Mononuclear cell (primary cell): ENCODE results near the gene CD33. TPM values are rescaled to one million over a fixed set of nuclear protein-coding genes. Genes with fewer than 3 reads are reported as not detected.

Experiments used
- H3K27me3 ChIP-seq: 2 replicates; pipeline ENCODE4 v1.6.0; 2011; ENCODE audit warnings: low read length, control low read depth; ENCODE audit not compliant: insufficient read depth
- H3K4me1 ChIP-seq: 2 replicates; pipeline ENCODE4 v1.5.1; 2011; ENCODE audit warnings: mild to moderate bottlenecking, low read length, control low read depth; ENCODE audit not compliant: insufficient read depth
- H3K4me3 ChIP-seq: 2 replicates; pipeline ENCODE4 v1.5.1; 2011; ENCODE audit warnings: mild to moderate bottlenecking, low read length, moderate library complexity
- H3K9me3 ChIP-seq: 2 replicates; pipeline ENCODE4 v1.5.1; 2011; ENCODE audit warnings: low read depth, mild to moderate bottlenecking, control low read depth, low read length
- total RNA-seq: library from RNA; depleted of rRNA; stranded (reverse); fragments of >200 nt; gene quantifications from one replicate; pipeline ENCODE4 v1.2.3, GENCODE V29; 2012

The CD33 gene
- total RNA-seq, 1 donor: 24.5 TPM

DNA sequence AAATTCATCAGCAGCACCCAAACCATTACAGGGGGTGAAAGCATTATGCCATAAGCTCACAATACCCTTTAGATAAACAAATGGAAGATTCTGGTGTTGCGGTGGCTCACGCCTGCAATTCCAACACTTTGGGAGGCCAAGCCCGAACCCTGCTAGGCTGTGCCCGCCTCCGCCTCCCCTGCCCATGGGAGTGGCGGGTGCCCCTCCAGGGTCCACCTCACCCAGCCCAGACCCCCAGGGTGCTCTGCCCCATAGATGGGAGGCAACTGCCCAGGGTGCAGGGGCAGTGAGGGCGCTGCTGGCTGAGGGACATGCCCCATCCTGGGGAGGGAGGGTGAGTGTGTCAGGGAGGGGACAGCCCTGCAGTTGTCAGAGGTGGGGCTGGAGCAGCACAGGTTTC, 16.0 kb downstream of the CD33 start:
- Histone ChIP-seq H3K4me3 (no peak overlapping the region), H3K27me3 (no peaks in the 10 kb centered on the region), H3K4me1 (peaks cover 43% of the 10 kb centered on the region), H3K9me3 (no peaks in the 10 kb centered on the region)

DNA sequence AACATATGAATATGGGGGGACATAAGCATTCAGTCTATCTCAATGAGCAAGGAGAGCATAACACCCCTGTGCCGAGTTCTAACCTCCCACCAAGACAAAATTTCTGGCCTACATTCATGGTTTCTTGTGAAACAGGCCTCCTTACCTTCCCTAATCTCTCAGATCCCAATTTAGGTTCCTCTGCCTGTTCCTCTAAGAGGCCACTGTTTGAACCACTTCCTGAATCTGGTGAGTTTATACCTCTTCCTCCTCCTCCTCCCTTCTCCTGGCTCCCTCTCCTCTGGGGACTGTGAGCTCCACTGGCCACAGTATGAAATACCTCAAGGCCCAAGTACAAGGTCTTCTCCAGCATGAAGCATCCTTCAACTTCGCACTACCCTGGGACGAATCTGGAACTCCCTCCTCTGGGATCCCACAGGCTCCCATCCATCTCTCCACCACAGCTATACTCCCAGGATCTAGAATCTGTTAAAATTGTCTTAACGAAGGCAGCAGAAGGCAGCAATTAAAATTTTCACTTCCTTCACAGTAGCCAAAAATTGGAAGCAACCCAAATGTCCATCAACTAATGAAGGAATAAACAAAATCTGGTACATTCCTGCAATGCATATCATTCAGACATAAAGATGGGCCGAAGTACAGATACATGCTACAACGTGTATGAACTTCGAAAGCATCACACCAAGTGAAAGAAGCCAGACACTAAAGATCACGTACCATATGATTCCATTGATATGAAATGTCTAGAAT, 18.2 kb downstream of the CD33 start:
- Histone ChIP-seq H3K27me3 (no peaks in the 10 kb centered on the region), H3K4me3 (no peak overlapping the region), H3K9me3 (no peaks in the 10 kb centered on the region), H3K4me1 (peaks cover 63% of the 10 kb centered on the region)

DNA sequence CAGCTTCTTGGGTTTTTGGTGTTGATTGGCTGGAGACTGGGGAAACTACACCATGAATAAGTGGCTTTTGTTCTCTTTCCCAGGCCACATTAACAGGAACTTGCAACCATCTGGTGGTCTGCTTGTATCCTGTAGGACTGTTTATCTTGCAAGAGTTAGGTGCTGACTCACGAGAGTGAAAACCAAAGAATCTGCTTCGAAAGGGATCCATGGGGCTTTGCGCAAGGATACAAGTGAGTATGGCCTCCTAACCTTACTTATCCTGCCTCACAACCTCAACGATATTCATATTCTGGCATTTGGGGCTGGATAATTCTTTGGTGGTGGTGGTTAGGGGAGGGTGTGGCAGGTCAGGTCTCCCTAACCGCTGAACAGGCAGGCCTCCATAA, 21.3 kb downstream of the CD33 start:
- H3K4me1 ChIP-seq: peaks cover 82% of the 10 kb centered on the region
- no peak overlapping the region for H3K4me3 ChIP-seq

DNA sequence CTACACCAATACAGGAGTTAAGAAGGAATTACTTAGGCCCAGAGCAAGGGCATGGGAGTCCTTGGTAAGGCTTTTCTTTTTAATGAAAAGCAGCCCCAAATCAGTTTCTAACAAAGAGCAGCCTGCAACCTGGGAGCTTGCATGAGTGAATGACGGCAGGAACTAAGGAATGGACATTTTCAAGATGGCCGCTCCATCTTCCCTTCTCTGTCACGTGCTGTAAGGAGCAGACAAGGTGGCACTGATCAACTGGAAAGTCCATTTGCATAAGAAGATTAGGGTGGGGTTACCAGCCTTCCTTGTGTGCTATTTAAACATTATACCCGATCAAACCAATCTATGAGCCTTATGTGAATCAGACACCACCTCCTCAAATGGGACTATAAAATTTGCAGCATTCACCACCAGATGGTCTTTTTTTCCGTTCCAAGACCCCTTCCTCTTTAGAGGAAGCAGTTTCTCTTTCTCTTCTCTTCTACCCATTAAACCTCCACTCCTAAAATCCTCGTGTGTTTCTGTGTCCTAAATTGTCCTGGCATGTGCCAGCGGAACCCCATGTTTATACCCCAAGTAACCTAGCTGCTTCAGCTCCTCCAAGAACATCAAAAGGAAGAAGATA, 23.2 kb downstream of the CD33 start:
- no peak overlapping the region for H3K4me3 ChIP-seq
- no peaks in the 10 kb centered on the region for H3K9me3 ChIP-seq
- peaks cover 69% of the 10 kb centered on the region for H3K4me1 ChIP-seq
- no peaks in the 10 kb centered on the region for H3K27me3 ChIP-seq

More for the DNA sequence above, 21.3 kb downstream of the CD33 start:
- no peaks in the 10 kb centered on the region for H3K9me3 ChIP-seq
- no peaks in the 10 kb centered on the region for H3K27me3 ChIP-seq

DNA sequence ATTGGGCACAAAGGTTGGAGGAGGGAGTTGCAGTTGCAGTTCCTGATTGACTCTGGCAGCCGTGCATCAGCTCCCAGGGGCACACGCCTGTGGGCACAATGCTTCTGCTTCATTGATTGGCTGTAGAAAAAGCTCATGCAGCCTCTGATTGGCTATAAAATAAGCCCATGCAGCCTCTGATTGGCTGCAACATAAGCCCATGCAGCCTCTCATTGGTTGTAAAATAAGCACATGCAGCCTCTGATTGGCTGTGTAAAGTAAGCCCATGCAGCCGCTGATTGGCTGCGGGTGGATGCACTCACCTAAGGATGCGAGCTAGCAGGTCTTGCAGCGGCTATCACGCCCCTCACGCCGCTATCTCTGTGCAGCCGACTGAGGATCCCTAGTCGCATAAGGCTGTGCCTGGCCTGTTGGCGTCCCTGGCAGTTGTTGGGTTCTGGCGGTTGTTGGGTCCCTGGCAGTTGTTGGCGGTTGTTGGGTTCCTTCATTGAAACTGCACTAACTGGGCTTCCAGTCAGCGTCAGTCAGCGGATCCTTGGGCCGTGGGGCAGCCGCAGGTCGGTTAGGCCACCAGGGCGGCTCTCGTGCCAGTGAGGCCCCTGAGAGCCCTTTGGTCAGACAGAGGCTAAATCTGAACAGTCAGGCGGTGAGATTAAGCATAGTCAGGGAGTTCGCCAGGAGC, 26.0 kb downstream of the CD33 start, which contains the start of gene SIGLECL1:
TSS of gene SIGLECL1 (plus strand) at position 295 of the 682 bp plus-strand sequence. CDS start 12,993 bp downstream, outside the sequence.
- Histone ChIP-seq H3K9me3 (no peaks in the 10 kb centered on the region), H3K4me1 (peaks cover 41% of the 10 kb centered on the region), H3K4me3 (no peak within 1 kb of the TSS), H3K27me3 (no peaks in the 10 kb centered on the region)

DNA sequence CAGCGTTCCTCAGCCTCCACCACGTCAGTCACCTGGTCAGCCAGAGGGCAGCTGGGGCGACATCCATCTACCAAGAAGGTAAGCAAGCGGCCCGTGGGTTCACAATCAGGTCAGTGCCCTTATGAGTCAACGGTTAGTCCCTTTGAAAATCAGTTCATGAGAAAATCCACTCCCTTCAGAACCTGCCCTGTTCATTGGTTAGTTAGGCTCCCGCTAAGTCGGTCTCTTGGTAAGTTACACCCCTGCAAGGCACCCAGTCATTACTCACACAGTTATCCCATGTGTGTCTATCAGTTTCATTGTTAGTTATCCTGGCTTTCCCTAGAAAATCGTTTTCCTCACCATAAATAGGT, 26.6 kb downstream of the CD33 start:
- Histone ChIP-seq H3K27me3 (no peaks in the 10 kb centered on the region), H3K9me3 (no peaks in the 10 kb centered on the region), H3K4me3 (no peak overlapping the region), H3K4me1 (peaks cover 36% of the 10 kb centered on the region)

DNA sequence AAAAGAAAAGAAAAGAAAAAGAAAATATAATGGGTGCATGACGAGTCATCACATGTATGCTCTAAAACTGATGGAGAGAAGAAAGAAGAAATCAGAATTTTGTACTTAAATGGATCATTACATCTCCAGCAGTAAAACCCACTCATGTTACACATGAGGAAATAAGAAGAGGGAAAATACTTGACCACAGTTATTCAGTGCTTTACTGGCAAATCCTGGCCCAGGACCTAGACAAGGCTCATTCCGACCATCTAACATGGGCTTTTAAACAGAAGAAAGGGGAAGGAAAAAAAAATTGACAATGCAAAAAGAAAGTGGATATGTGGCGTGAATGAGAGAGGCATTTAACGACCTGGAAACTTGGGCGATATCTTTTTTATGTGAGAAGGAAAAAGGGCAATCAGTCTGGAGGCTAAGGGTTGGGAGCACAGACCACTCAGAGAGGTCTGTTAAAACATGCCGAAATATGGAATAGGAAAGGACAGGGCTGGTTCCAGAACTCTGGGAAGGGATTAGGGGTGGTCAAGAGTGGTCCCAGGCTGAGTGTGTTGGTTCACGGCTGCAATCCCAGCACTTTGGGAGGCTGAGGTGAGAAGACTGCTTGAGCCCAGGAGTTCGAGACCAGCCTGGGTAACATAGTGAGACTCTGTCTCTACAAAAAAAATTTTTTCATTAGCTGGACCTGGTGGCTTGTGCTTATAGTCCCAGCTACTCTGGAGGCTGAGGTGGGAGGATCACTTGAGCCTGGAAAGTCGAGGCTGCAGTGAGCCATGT, 27.6 kb downstream of the CD33 start:
- H3K9me3 ChIP-seq: no peaks in the 10 kb centered on the region
- peaks cover 27% of the 10 kb centered on the region for H3K4me1 ChIP-seq
- H3K4me3 ChIP-seq: no peak overlapping the region
- H3K27me3 ChIP-seq: no peaks in the 10 kb centered on the region

DNA sequence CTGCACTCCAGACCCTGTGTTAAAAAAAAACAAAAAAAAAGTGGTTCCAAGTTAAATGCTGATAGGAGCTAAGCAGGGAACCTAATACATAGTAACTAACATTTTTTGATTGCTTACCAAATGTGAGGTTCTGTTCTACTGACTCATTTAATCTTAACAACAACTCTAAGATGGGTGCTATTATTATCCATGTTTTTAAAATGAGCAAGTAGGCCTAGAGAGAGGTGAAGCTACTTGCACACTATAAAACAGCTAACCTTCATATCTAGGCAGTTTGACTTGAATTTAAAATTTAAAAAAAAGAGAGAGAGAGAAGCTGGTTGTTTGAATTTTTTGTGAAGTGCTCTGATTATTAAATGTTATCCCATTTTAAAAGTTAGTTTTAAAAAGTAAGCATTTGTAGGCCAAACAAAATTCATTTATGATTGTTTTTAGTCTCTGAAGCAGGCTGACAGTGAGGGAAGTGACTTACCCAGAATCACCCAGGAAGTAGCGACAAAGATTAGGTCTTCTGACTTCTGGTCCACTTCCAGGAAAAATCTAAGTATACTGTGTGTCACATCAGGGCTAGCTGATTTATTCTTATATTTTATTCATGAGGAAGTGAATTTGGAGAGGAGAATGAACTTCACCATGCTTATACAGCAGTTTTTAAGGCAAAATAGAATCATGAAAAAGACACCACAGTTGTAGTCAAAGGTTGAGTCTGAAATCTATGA, 28.4 kb downstream of the CD33 start:
- H3K27me3 ChIP-seq: no peaks in the 10 kb centered on the region
- peaks cover 26% of the 10 kb centered on the region for H3K4me1 ChIP-seq
- H3K9me3 ChIP-seq: no peaks in the 10 kb centered on the region
- no peak overlapping the region for H3K4me3 ChIP-seq

DNA sequence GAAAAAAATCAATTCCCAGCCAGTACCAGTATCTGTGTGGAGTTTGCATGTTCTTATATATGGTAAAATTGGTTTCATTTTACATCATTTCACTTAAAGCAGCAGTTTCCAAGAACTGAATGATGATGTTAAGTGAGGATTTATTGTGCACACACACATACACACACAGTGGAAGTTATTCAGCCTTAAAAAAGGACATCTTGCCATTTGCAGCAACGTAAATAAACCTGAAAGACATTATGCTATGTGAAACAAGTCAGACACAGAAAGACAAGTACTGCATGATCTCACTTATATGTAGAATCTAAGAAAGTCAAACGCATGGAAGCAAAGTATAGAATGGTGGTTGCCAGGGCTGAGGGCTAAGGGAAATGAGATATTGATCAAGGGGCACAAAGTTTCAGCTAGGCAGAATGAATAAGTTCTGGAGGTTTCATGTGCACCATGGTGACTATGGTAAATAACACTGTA, 31.3 kb downstream of the CD33 start:
- H3K4me1 ChIP-seq: peaks cover 16% of the 10 kb centered on the region
- no peaks in the 10 kb centered on the region for H3K27me3 ChIP-seq
- H3K4me3 ChIP-seq: no peak overlapping the region
- no peaks in the 10 kb centered on the region for H3K9me3 ChIP-seq

DNA sequence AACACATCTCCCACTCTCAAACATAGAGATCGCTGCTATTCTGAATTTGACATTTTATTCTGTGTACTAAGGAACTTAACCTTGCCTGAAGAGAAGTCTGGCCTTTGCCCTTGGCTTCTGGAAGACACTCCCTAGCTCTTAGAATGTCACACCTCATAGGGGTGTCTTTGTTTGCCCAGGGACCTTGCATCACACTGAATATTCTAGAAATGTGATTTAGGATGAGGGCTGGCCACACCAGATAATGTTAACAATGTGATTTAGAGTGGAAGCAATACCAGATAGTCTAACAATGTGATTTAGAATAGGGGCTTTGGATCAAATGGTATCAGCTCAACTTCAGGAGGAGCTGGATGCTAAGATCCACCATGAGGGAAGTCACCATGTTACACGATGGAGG, 32.6 kb downstream of the CD33 start:
- H3K9me3 ChIP-seq: no peaks in the 10 kb centered on the region
- H3K4me3 ChIP-seq: no peak overlapping the region
- H3K4me1 ChIP-seq: peaks cover 16% of the 10 kb centered on the region
- peaks cover 3% of the 10 kb centered on the region for H3K27me3 ChIP-seq

DNA sequence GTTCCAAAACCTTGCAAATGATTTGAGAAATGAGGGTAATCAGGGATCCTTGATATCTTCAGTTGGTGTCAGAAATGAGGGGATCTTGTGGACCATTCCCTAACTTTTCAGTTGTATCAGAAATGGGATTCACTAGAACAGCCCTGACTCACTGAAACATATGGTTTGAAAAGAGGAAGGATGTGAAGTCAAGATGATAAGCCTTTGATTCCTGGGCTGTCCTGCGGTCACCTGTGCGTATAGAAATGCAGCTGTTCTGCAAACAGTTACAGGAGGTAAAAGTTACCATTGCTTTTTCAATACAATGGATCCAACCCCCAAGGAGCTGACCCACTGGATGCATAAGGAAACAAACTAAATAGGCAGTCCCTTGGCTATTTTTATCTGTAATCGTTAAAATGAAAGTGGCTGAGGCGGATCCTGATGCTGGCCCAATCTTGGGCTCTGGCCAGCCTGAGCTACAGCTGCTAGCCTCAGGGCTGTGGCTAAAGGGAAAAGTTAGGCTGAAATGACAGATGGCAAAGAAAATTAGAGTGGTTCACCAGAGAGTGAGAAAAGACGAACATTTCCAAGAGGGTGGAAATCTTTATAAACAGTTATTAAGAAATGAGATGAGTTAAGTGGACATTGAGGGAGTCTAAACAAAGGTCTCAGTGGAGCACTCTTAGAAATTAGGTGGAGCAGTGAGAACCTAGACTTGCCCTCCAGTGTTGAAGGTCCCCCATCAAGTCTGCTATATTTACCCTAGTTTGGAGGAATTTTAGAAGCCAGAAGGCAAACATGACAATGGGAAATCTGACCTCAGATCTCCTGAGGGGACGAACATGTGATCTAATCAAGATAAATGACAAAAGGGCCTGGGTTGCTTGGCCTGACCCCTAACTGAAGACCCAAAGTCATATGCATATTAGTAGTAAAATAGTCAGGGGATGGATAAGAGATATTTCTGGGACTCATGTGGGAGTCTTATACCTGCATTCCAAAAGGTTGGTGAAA, 33.6 kb downstream of the CD33 start:
- peaks cover 3% of the 10 kb centered on the region for H3K27me3 ChIP-seq
- H3K4me1 ChIP-seq: peaks cover 13% of the 10 kb centered on the region
- H3K9me3 ChIP-seq: no peaks in the 10 kb centered on the region
- H3K4me3 ChIP-seq: no peak overlapping the region

DNA sequence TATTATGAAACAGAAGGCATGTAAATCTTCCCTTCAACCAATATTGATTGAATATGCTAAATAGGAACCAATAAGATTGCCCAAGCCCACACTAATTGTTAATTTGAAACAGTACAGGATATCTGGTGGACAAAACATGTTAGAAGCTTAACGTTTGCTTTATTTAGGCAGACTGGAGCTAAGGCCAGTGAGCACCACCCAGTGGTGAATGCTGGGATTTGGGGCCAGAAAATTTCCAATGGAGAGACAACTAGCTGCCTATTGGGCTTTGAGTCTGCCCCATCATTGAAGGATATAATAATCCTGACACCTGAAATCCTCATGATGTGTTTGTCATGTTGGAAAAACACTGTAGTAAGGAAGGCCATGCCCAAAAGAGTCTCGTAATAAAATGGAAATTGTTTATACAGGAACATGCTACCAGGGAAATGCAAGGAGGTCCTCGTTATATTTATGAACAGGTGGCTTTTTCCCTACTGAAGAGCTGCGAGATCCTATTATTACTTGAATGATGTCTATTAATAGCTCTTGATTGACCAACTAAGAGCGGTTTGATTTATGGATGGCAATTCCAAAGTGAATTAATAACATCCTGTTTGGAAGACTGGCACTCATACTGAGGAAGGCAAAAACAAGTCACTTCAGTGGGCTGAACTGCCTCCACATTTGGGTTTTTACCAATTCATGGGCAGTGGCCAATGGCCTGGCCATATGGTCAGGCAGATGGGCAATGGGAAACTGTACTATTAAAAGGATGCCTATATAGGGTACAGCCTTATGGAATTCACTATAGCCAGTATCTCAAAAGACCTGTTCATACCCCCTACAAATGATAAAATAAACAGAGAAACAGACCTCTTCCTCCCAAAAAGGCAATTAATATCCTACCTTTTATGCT, 34.7 kb downstream of the CD33 start:
- Histone ChIP-seq H3K27me3 (peaks cover 3% of the 10 kb centered on the region), H3K4me1 (peaks cover 13% of the 10 kb centered on the region), H3K9me3 (no peaks in the 10 kb centered on the region), H3K4me3 (no peak overlapping the region)

DNA sequence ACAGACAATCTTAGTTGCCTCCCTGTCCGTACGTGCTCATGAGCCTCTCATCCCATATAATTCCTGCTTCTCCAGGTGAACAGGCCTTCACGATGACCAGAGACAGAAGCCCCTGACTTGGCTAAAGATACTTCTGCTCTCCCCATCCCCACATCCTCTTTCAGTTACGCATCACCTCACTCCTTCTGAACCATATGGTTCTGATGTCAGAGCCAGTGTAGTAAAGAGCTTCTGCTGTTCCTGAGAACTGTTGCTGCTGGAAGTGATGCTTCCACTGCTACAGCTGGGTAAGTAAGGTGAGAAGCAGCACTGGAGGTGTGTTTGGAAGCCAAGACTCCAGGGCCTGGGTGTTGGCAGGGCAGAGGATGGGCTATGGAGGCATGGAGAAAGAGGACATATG, 38.9 kb downstream of the CD33 start:
- Histone ChIP-seq H3K4me3 (no peak overlapping the region), H3K4me1 (peaks cover 2% of the 10 kb centered on the region), H3K27me3 (peaks cover 3% of the 10 kb centered on the region), H3K9me3 (no peaks in the 10 kb centered on the region)
